H9 (cell line): ENCODE results near the gene GRIK3. TPM values are rescaled to one million over a fixed set of nuclear protein-coding genes. Genes with fewer than 3 reads are reported as not detected.

ENCODE experiments used
- DNase-seq: peaks from one replicate; pipeline ENCODE4 v3.0.0-alpha.2; 2017
- H2AFZ ChIP-seq: one replicate; pipeline ENCODE4 v1.6.1; 2013; ENCODE audit warnings: mild to moderate bottlenecking, low read length, control low read depth, moderate library complexity
- H2AK5ac ChIP-seq: 2 replicates; pipeline ENCODE4 v1.6.1; 2013; ENCODE audit warnings: low read length, control low read depth, mixed read lengths; ENCODE audit not compliant: insufficient read length
- H2BK120ac ChIP-seq: one replicate; pipeline ENCODE4 v1.6.1; 2013; ENCODE audit warnings: low read depth, mild to moderate bottlenecking, low read length, control low read depth, inconsistent platforms; ENCODE audit not compliant: poor library complexity, severe bottlenecking
- H2BK12ac ChIP-seq: 2 replicates; pipeline ENCODE4 v1.6.1; 2013; ENCODE audit warnings: low read length, control low read depth, mixed read lengths, low read depth; ENCODE audit not compliant: insufficient read length
- H2BK15ac ChIP-seq: 2 replicates; pipeline ENCODE4 v1.6.1; 2013; ENCODE audit warnings: low read depth, low read length, control low read depth
- H2BK20ac ChIP-seq: one replicate; pipeline ENCODE4 v1.6.1; 2013; ENCODE audit warnings: low read depth, mild to moderate bottlenecking, low read length, control low read depth, inconsistent platforms; ENCODE audit not compliant: poor library complexity, severe bottlenecking
- H2BK5ac ChIP-seq: 2 replicates; pipeline ENCODE4 v1.6.1; 2013; ENCODE audit warnings: low read length, control low read depth, mixed read lengths; ENCODE audit not compliant: insufficient read length
- H3K14ac ChIP-seq: 2 replicates; pipeline ENCODE4 v1.6.1; 2013; ENCODE audit warnings: low read length, control low read depth; ENCODE audit not compliant: insufficient read depth
- H3K18ac ChIP-seq: 2 replicates; pipeline ENCODE4 v1.6.1; 2013; ENCODE audit warnings: low read depth, mild to moderate bottlenecking, mixed read lengths, low read length, control low read depth; ENCODE audit not compliant: insufficient read length
- H3K23ac ChIP-seq: 2 replicates; pipeline ENCODE4 v1.6.1; 2013; ENCODE audit warnings: low read length, control low read depth, mixed read lengths, low read depth; ENCODE audit not compliant: insufficient read length
- H3K23me2 ChIP-seq: 2 replicates; pipeline ENCODE4 v1.6.1; 2013; ENCODE audit warnings: low read depth, mild to moderate bottlenecking, mixed read lengths, low read length, control low read depth; ENCODE audit not compliant: insufficient read length, poor library complexity, severe bottlenecking
- H3K27ac ChIP-seq: 2 replicates; pipeline ENCODE4 v1.5.1; 2013; ENCODE audit warnings: low read length, control low read depth, mixed read lengths, low read depth; ENCODE audit not compliant: insufficient read length
- H3K27me3 ChIP-seq: 2 replicates; pipeline ENCODE4 v1.6.1; 2013; ENCODE audit warnings: low read length, control low read depth, inconsistent platforms; ENCODE audit not compliant: insufficient read depth
- H3K4ac ChIP-seq: 2 replicates; pipeline ENCODE4 v1.6.1; 2013; ENCODE audit warnings: low read depth, mild to moderate bottlenecking, control low read depth, inconsistent platforms, low read length, moderate library complexity
- H3K4me1 ChIP-seq: 2 replicates; pipeline ENCODE4 v1.6.1; 2013; ENCODE audit warnings: low read length, control low read depth, inconsistent platforms; ENCODE audit not compliant: insufficient read depth
- H3K4me2 ChIP-seq: 2 replicates; pipeline ENCODE4 v1.6.1; 2013; ENCODE audit warnings: low read length, control low read depth, mixed read lengths; ENCODE audit not compliant: insufficient read length, insufficient read depth
- H3K56ac ChIP-seq: 2 replicates; pipeline ENCODE4 v1.6.1; 2013; ENCODE audit warnings: low read depth, mild to moderate bottlenecking, mixed read lengths, low read length, control low read depth; ENCODE audit not compliant: insufficient read length
- H3K79me1 ChIP-seq: 2 replicates; pipeline ENCODE4 v1.6.1; 2013; ENCODE audit warnings: low read depth, mild to moderate bottlenecking, moderate library complexity, low read length, control low read depth, inconsistent platforms; ENCODE audit not compliant: insufficient read depth, poor library complexity, severe bottlenecking
- H3K79me2 ChIP-seq: 2 replicates; pipeline ENCODE4 v1.6.1; 2013; ENCODE audit warnings: low read length, control low read depth, inconsistent platforms; ENCODE audit not compliant: insufficient read depth
- H3K9ac ChIP-seq: 2 replicates; pipeline ENCODE4 v1.6.1; 2013; ENCODE audit warnings: low read length, control low read depth, mixed read lengths; ENCODE audit not compliant: insufficient read length; ENCODE audit errors: extremely low read depth
- H3K9me3 ChIP-seq: one replicate; pipeline ENCODE4 v1.6.1; 2013; ENCODE audit warnings: low read depth, low read length, inconsistent platforms; ENCODE audit not compliant: control insufficient read depth
- H3T11ph ChIP-seq: one replicate; pipeline ENCODE4 v1.6.1; 2013; ENCODE audit warnings: mild to moderate bottlenecking, low read length, control low read depth, inconsistent platforms
- H4K20me1 ChIP-seq: one replicate; pipeline ENCODE4 v1.6.1; 2013; ENCODE audit not compliant: control insufficient read depth, insufficient read length, insufficient read depth
- H4K5ac ChIP-seq: 2 replicates; pipeline ENCODE4 v1.6.1; 2013; ENCODE audit warnings: low read depth, mild to moderate bottlenecking, mixed read lengths, low read length, control low read depth; ENCODE audit not compliant: insufficient read length
- H4K8ac ChIP-seq: replicated peaks from 2 replicates; pipeline ENCODE4 v1.6.1; 2013; ENCODE audit warnings: low read length, control low read depth, mixed read lengths, low read depth; ENCODE audit not compliant: insufficient read length
- H4K91ac ChIP-seq: 2 replicates; pipeline ENCODE4 v1.6.1; 2013; ENCODE audit warnings: low read depth, mild to moderate bottlenecking, moderate library complexity, mixed read lengths, low read length, control low read depth; ENCODE audit not compliant: insufficient read length
- H3K27ac Mint-ChIP-seq, 3 experiments: 2 replicates in 2 of 3; 3 replicates in 1 of 3; pipeline ENCODE4 v1.8.0; 2020 to 2021; ENCODE audit warnings: mixed read lengths in 3 of 3, mild to moderate bottlenecking in 1 of 3, moderate library complexity in 1 of 3
- H3K27me3 Mint-ChIP-seq: 2 replicates; pipeline ENCODE4 v1.8.0; 2021; ENCODE audit warnings: low read depth, mild to moderate bottlenecking, moderate library complexity, mixed read lengths
- H3K36me3 Mint-ChIP-seq, 3 experiments: 2 replicates in 2 of 3; 3 replicates in 1 of 3; pipeline ENCODE4 v1.8.0; 2020 to 2021; ENCODE audit warnings: low read depth in 3 of 3, mixed read lengths in 3 of 3; ENCODE audit not compliant: insufficient read depth in 1 of 3
- H3K4me1 Mint-ChIP-seq, 2 experiments: 2 replicates each; pipeline ENCODE4 v1.8.0; 2020; ENCODE audit warnings: mixed read lengths in 2 of 2
- H3K4me3 Mint-ChIP-seq, 2 experiments: 2 replicates in 1 of 2; 3 replicates in 1 of 2; pipeline ENCODE4 v1.8.0; 2020 to 2021; ENCODE audit warnings: mild to moderate bottlenecking in 2 of 2, mixed read lengths in 2 of 2, moderate library complexity in 1 of 2
- H3K9me3 Mint-ChIP-seq, 2 experiments: 2 replicates in 1 of 2; 3 replicates in 1 of 2; pipeline ENCODE4 v1.8.0; 2020; ENCODE audit warnings: mild to moderate bottlenecking in 2 of 2, mixed read lengths in 2 of 2, moderate library complexity in 1 of 2
- CTCF ChIP-seq: fragments of 200-600 bp; sonication (generic); conservative IDR thresholded peaks from 3 replicates; pipeline ENCODE4 v1.8.0; 2021; ENCODE audit warnings: antibody characterized with exemption, mild to moderate bottlenecking
- WGBS: extraction: QIAGEN DNeasy Blood & Tissue Kit; methylation state at CpG from one replicate; pipeline ENCODE4 v1.1.7; 2013; ENCODE audit warnings: missing lambda C conversion rate, low lambda C conversion rate, mixed read lengths; ENCODE audit not compliant: insufficient read length; ENCODE audit errors: extremely low coverage; 5-methylcytosine and 5-hydroxymethylcytosine counted together
- total RNA-seq: library from RNA; stranded (reverse); gene quantifications from 2 replicates; pipeline ENCODE4 v1.2.1, GENCODE V29; 2021

The GRIK3 gene
- total RNA-seq, 1 experiment from 2014 or later = 1.7 TPM

GRCh38 chr1:37041483-37041882 is 7.2 kb upstream of the GRIK3 start:
- Histone ChIP-seq H3K27ac (no peak overlapping the region), H3K56ac (no peak overlapping the region), H3K14ac (no peak overlapping the region), H3T11ph (no peak overlapping the region), H3K9ac (no peak overlapping the region), H2BK15ac (no peak overlapping the region), H2BK12ac (no peak overlapping the region), H3K4ac (no peak overlapping the region), H3K9me3 (no peaks in the 10 kb centered on the region), H4K91ac (no peak overlapping the region), H3K23me2 (no peaks in the 10 kb centered on the region), H3K23ac (no peak overlapping the region), H4K20me1 (no peaks in the 10 kb centered on the region), H3K27me3 (no peaks in the 10 kb centered on the region; the same call in 1 of the 2 replicates), H2BK120ac (no peak overlapping the region), H4K5ac (no peak overlapping the region), H2AK5ac (no peak overlapping the region), H2BK5ac (no peak overlapping the region), H3K4me1 (peaks cover 25% of the 10 kb centered on the region), H3K79me2 (no peaks in the 10 kb centered on the region), H4K8ac (no peak overlapping the region), H2AFZ (no peak overlapping the region), H3K79me1 (no peaks in the 10 kb centered on the region), H3K4me2 (no peak overlapping the region), H2BK20ac (no peak overlapping the region), H3K18ac (no peak overlapping the region)
- H3K9me3 Mint-ChIP-seq = no peaks in the 10 kb centered on the region; a peak in 1 of 5 replicates
- no peak overlapping the region for H3K4me3 Mint-ChIP-seq
- no CpG with 5 or more reads among the region's 2 CpGs for WGBS
- peaks cover 77 to 80% of the 10 kb centered on the region in 2 experiments for H3K4me1 Mint-ChIP-seq
- H3K27ac Mint-ChIP-seq = peak overlapping the region in 1 of 3 experiments; percentile 45; a peak in 1 of 7 replicates
- peaks cover 53% of the 10 kb centered on the region for H3K27me3 Mint-ChIP-seq
- no peak for DNase-seq
- TF ChIP-seq CTCF = no peak
- H3K36me3 Mint-ChIP-seq = no peaks in the 10 kb centered on the region
